ENCODE measurements around the gene PPM1F. TPM values are rescaled to one million over a fixed set of nuclear protein-coding genes. Genes with fewer than 3 reads are reported as not detected.

Gene PPM1F
- total RNA-seq, 1 donor from 2014 or later, result 22.7 TPM

DNA sequence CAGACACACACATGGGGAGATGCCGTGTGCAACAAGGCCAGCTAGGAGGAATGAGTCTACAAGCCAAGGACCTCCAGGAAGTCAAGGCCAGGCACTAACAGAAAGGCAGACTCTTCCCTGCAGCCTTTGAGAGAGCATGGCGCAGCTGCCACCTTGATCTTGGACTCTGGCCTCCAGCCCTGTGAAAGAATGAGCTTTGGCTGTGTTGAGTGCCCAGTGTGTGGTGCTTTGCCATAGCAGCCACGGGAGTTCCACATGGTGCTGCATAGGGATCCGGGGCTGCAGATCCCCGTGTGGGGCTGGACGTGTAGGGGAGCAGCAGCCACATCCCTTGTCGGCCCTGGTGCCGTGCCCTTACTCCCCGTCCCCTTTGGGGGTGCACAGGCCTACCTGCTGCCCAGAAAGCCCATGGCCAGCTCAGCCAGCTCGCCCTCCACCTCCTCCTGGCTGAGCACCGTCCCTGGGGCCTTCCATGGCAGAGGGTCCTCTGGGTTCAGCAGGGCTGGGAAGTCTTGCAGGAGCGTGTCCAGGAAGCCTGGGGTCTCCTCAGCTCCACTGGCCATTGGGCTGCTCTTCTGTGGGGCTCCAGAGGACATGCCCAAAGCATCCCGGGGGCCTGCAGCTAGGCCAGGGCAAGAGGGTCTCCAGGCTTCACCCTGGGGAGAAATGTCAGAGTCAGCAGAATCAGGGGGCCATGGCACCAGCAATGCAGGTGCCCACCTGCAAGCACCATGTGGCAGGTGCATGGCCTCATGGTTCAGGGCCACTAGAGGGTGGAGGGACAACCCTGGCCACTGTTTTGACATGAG, 7.0 kb downstream of the PPM1F start:
- no peak for TF ChIP-seq CTCF (IDR thresholded peaks at IDR 0.05; ENCODE audit: unreplicated experiment)
- Mint-ChIP-seq H3K9me3 (ENCODE audit: low read depth) (no peaks in the 10 kb centered on the region), H3K27ac (no peak overlapping the region), H3K36me3 (ENCODE audit: insufficient read depth) (peaks cover 14% of the 10 kb centered on the region), H3K4me3 (ENCODE audit: low read depth) (no peak overlapping the region), H3K27me3 (no peaks in the 10 kb centered on the region), H3K4me1 (ENCODE audit: low read depth) (peaks cover 14% of the 10 kb centered on the region)
- DNase-seq (ENCODE audit: low spot score, unreplicated experiment), result no peak

DNA sequence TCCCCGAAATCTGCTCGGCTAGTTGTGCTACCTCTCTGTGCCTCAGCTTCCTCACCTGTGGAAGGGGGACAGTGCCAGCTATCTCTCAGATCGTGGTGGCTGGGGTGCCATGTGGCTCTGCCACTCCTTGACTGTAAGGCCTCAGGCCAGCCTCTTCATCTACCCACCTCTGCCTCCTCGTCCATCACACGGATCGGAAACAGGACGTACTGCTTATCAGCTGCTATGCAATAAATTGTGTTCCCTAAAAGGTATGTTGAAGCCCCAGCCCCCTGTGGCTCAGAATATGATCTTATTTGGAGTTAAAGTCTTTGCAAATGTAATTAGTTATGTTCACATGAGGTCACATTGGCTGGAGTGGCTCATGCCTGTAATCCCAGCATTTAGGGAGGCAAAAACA, 7.8 kb downstream of the PPM1F start:
- TF ChIP-seq CTCF (IDR thresholded peaks at IDR 0.05; ENCODE audit: unreplicated experiment), result no peak
- no peak for DNase-seq (ENCODE audit: low spot score, unreplicated experiment)
- Mint-ChIP-seq H3K27me3 (no peaks in the 10 kb centered on the region), H3K4me3 (ENCODE audit: low read depth) (no peak overlapping the region), H3K27ac (no peak overlapping the region), H3K4me1 (ENCODE audit: low read depth) (peaks cover 14% of the 10 kb centered on the region), H3K36me3 (ENCODE audit: insufficient read depth) (peaks cover 14% of the 10 kb centered on the region), H3K9me3 (ENCODE audit: low read depth) (no peaks in the 10 kb centered on the region)

DNA sequence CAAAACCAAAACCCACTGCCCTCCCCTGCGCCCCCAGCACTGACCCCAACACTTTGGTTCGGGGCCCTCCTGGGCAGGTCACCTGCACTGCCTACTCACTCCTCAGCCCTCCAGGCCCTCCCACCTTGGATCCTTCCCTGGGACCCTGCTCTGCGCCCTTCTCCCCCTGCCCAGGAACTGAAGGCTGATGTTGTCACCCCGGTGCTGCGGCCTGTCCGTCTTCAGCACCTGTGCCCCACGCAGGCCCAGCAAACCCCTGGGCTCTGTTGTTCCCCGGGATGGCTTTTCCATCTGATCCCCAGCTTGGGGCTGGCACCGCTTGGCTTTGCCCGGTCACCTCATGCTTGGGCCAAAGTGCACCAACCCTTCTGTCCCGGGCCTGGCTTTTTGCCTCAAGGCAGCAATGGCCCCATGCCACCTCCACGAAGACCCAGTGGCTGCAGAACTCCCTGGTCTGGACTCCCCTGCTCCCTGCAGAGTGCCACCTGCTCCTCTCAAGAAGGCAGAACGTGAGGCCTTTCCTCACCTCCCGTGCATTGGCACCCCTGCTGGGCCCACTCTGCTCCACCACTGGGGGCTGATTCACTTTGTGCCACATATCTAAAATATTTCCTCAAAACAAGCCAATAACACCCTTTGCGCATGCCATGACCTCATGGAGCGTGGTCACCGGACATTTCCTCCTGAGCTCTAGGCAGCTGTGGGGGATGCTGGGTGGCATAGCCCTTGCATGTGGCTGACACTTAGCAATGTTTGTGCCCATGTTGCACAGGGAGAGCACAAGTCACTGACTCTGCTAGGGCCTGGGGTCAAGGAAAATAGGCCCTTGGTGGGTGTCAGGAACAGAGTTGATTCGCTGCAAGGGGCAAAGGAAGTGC, 8.8 kb downstream of the PPM1F start:
- Mint-ChIP-seq H3K27me3 (no peaks in the 10 kb centered on the region), H3K27ac (no peak overlapping the region), H3K9me3 (ENCODE audit: low read depth) (no peaks in the 10 kb centered on the region), H3K36me3 (ENCODE audit: insufficient read depth) (peaks cover 18% of the 10 kb centered on the region), H3K4me3 (ENCODE audit: low read depth) (no peak overlapping the region), H3K4me1 (ENCODE audit: low read depth) (peaks cover 12% of the 10 kb centered on the region)
- no peak for TF ChIP-seq CTCF (IDR thresholded peaks at IDR 0.05; ENCODE audit: unreplicated experiment)
- DNase-seq (ENCODE audit: low spot score, unreplicated experiment), result no peak

- Mint-ChIP-seq H3K27me3 (no peaks in the 10 kb centered on the region), H3K27ac (no peak overlapping the region), H3K4me1 (ENCODE audit: low read depth) (peaks cover 10% of the 10 kb centered on the region), H3K9me3 (ENCODE audit: low read depth) (no peaks in the 10 kb centered on the region), H3K36me3 (ENCODE audit: insufficient read depth) (peaks cover 19% of the 10 kb centered on the region), H3K4me3 (ENCODE audit: low read depth) (no peak overlapping the region)
- no peak for DNase-seq (ENCODE audit: low spot score, unreplicated experiment)
- no peak for TF ChIP-seq CTCF (IDR thresholded peaks at IDR 0.05; ENCODE audit: unreplicated experiment)
These were observed 10.0 kb downstream of the PPM1F start for GRCh38 chr22:21942407-21943343.
